Ureter (tissue), 1 donor: ENCODE measurements around the gene PRKD1. TPM values are rescaled to one million over a fixed set of nuclear protein-coding genes. Genes with fewer than 3 reads are reported as not detected.

Source experiments
- DNase-seq: peaks from one replicate; pipeline ENCODE4 v3.0.0-alpha.2; 2020; ENCODE audit warnings: low spot score
- total RNA-seq: library from RNA; stranded (reverse); gene quantifications from one replicate; pipeline ENCODE4 v1.2.4, GENCODE V29; 2023
- donor health status: DM: yes; HTN: yes; CAD: no.

Gene PRKD1
- total RNA-seq, 1 donor from 2014 or later, result 19.8 TPM

- no peak for DNase-seq
Observed at GRCh38 chr14:29838752-29839151, 88.9 kb downstream of the PRKD1 start.

GRCh38 chr14:29836395-29836794 lies 91.3 kb downstream of the PRKD1 start:
- no peak for DNase-seq

- DNase-seq, result no peak
Observed at GRCh38 chr14:29832042-29832441, 95.6 kb downstream of the PRKD1 start.

GRCh38 chr14:29829851-29830250 lies 97.8 kb downstream of the PRKD1 start:
- DNase-seq, result no peak

- no peak for DNase-seq
Observed at GRCh38 chr14:29823816-29824215, 103.8 kb downstream of the PRKD1 start.

GRCh38 chr14:29822430-29822709 lies 105.3 kb downstream of the PRKD1 start:
- DNase-seq, result no peak

GRCh38 chr14:29821661-29822429 lies 105.8 kb downstream of the PRKD1 start:
- DNase-seq, result no peak

- no peak for DNase-seq
Observed at GRCh38 chr14:29821242-29821641, 106.4 kb downstream of the PRKD1 start.

- no peak for DNase-seq
Observed at GRCh38 chr14:29820785-29821184, 106.9 kb downstream of the PRKD1 start.

GRCh38 chr14:29817767-29818405 lies 109.8 kb downstream of the PRKD1 start:
- no peak for DNase-seq

- no peak for DNase-seq
Observed at GRCh38 chr14:29815016-29815674, 112.5 kb downstream of the PRKD1 start.

GRCh38 chr14:29814156-29815015 lies 113.3 kb downstream of the PRKD1 start:
- DNase-seq, result peak; percentile 44

- no peak for DNase-seq
Observed at GRCh38 chr14:29810682-29811081, 117.0 kb downstream of the PRKD1 start.

- no peak for DNase-seq
Observed at GRCh38 chr14:29810064-29810463, 117.6 kb downstream of the PRKD1 start.

- DNase-seq, result no peak
Observed at GRCh38 chr14:29806124-29806517, 121.5 kb downstream of the PRKD1 start.

- DNase-seq, result no peak
Observed at GRCh38 chr14:29805415-29806123, 122.1 kb downstream of the PRKD1 start.

- DNase-seq, result no peak
Observed at GRCh38 chr14:29804481-29805266, 123.0 kb downstream of the PRKD1 start.

- DNase-seq, result no peak
Observed at GRCh38 chr14:29803045-29803444, 124.6 kb downstream of the PRKD1 start.

- no peak for DNase-seq
Observed at GRCh38 chr14:29802211-29802610, 125.4 kb downstream of the PRKD1 start.

GRCh38 chr14:29800961-29801360 lies 126.7 kb downstream of the PRKD1 start:
- no peak for DNase-seq
